Embryonic facial prominence (tissue), 1 donor: Measurements from ENCODE around the gene MMP15.
"Not testable (repeated sequence)": the region's sequence is repeated elsewhere in the genome, so short reads cannot be mapped to it uniquely, and the experiment has no call there.

Source experiments
- DNase-seq: peaks from one replicate; pipeline ENCODE4 v3.0.0-alpha.2; 2016; ENCODE audit errors: extremely low spot score

Gene MMP15

DNA sequence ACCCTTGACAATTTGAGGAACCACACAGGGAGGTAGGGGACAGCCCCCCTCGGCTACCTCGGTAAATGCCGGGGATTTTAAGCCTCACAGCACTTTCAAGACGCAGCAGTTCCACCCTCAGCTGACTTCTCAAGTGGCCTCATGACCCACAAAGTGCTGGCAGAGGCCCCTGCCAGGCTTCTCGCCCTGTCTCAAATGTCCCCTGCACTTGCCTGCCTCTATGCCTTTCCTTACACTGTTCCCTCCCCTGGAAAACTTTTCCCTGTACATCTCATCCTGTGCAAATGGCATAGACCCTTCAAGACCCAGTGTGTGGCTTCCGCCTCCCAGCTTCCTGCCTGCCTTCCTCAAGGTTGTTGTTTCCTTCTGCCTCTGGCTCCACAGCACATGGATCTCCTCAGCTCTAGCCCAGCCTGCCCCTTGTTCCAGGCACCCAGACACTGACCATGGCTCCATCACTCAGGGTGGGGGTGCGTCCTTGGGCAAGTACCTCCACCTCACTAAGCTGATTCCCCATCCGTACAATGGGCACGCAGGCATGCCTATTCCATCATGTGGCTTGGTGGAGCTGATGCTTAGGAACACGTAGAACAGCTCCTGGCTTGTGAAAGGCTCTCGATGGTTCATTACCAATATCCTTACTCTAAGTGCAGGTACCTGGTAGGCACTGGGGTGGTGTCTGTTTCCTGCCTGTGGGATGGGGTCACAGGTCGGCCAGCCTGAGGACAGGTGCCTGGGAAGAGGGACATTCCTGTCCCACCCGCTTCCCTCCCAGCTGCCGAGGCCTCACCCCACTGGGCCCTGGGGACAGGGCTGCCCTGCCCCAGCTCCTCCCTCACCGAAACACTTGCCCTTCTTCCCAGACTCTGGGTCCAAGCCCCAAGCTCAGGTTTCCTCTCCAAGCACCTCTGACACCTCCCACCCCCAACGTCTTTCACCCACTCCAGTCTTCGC lies 24.0 kb downstream of the MMP15 start:
- DNase-seq = no peak

DNA sequence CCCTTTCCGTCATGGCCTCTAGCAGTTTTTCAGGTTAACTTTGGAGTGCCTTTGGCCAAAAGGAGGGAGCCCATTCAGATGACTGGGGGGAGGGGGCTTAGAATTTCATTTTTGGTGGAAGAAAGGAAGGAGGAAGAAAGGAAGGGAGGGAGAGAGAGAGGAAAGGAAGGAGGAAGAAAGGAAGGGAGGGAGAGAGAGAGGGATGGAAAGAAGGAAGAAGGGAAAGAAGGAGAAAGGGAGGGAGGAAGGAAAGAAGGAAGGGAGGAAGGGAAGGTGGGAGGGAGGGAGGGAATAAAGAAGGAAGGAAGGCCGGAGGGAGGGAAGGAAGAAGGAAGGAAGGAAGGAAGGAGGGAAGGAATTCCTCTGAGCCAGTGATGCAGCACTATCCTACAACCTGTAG lies 25.7 kb downstream of the MMP15 start:
- DNase-seq = no peak

DNA sequence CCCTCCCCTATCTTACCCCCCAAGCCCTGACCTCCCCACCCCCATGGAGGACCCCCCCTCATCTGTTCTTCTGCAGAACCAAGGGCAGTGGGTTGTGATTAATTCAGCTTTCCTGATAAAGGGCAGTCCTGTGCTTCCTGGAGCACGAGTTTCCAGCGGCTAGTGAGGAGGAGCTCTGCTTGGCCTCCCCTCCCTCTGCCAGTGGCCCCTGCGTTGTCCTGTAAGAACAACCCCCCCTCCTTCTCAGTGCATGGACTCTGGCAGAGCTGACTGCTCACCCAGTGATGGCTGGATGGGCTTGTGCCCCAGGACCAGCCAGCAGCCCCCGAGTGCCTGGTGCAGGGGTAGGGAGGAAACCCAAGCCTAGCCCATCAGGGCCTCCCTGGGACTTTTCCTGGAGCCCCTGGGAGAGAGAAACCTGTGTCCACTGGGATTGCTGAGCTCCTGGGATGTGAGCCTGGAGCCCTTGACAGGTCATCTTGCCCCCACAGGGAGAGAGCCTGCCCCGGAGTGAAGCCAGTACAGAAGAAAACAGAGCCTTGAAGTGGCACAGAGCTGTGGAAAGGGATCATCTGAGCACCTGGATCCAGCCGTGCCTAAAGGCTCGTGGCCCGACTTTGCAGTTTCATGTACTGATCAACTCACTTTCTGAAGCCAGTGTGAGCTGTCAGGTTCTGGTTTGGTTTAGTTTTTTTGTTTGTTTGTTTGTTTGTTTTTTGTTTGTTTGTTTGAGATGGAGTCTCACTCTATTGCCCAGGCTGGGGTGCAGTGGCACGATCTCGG lies 26.5 kb downstream of the MMP15 start:
- no peak for DNase-seq

DNA sequence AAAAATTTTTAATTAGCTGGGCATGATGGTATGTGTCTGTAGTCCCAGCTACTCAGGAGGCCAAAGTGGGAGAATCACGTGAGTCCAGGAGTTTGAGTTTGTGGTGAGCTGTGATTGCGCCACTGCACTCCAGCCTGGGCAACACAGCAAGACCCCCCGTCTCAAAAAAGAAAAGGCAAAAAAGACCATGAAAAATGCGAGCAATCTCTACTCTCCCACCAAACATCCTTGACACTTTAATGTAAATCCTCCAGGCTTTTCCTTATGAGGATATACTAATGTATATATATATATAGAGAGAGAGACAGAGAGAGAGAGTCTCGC lies 28.1 kb downstream of the MMP15 start:
- DNase-seq = no peak

DNA sequence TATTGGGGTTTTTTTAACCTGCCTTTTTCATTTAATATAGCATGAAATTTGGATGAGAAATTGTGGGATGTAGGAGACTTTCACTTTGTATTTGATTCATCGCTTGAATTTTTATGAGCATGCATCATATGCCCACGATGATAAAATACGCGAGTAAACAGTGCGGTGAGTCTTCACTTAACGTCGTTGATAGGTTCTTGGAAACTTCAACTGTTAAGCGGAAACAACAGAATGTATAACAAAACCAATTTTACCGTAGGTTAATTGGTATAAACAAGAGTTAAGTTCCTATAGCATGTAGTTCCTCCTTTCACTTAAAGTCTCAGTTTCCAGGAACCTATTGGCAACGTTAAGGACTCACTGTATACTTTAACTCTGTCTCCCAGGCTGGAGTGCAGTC lies 28.7 kb downstream of the MMP15 start:
- DNase-seq = no peak

DNA sequence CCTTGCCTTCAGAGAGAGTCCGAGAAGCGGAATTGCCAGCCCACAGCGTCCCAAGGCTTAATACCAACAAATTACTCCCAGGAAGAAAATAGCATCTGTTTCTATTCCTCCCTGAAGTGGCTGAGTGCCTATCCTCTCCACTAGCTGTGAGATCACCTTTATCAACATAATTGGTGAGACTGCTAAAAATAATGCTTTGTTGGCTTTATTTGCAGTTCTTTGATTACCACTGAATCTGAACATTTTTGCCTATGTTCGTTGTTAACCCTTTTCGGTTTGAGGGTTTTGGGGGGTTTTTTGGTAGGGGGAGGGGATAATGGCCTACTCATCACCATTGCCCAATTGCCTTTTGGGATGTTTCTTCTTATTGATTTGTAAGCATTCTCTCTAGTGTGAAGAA lies 31.0 kb downstream of the MMP15 start:
- DNase-seq = no peak

DNA sequence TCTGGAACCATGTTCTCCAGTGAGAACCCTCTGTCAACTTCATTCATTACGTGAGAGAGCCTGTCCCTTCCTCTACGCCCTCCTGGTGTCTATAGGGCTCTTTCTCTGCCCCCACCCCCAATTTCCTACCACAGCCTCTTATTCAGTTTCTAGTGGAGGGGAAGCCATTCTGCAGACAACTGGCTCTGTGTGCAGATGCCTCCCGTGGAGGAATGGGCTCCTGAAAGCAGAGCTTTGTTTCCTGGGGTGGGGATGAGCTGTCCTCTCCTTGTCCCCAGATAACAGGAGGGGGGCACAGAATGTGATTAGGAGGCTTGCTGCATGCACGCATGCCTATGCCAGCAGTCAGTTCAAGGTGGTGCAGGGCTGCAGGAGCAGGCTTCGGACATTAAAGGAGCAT lies 31.6 kb downstream of the MMP15 start:
- no peak for DNase-seq

DNA sequence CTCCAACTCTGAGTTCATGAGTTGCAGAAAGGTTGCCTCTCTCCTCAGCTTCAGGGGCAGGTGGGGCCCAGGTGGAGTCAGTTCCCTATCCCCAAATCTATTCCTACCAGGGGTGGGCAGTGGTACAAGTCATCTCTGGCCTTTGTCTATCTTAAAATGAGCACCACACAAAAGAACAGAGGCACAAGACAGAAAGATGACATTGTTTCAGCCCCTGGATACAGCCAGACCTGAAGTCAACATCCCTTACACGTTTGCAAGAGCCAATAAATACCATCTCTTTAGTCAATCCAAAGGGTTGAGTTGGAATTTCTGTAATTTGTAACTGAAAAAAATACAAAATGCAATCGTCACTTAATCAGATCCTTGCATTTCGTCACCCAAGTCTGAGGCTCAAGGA lies 32.2 kb downstream of the MMP15 start:
- DNase-seq = no peak

DNA sequence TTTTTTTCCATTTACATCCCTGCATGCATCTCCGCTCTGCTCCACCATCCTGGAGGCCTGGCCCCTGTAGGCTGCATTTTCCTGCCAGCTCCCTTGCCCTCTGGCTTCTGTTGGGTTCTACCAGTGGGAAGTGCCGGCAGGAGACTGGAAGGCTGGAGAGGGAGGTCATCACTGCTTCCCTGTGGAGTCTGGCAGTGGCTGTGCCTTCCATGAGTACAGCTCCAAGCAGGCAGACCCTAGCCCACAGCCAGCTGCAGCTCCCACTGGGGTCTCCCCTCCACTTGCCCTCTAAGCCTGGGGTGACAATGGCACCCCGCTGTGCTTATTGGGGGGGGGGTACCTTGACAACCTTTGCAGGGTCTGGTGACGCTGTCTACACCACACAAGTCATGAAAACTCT lies 37.3 kb downstream of the MMP15 start:
- DNase-seq = no peak

DNA sequence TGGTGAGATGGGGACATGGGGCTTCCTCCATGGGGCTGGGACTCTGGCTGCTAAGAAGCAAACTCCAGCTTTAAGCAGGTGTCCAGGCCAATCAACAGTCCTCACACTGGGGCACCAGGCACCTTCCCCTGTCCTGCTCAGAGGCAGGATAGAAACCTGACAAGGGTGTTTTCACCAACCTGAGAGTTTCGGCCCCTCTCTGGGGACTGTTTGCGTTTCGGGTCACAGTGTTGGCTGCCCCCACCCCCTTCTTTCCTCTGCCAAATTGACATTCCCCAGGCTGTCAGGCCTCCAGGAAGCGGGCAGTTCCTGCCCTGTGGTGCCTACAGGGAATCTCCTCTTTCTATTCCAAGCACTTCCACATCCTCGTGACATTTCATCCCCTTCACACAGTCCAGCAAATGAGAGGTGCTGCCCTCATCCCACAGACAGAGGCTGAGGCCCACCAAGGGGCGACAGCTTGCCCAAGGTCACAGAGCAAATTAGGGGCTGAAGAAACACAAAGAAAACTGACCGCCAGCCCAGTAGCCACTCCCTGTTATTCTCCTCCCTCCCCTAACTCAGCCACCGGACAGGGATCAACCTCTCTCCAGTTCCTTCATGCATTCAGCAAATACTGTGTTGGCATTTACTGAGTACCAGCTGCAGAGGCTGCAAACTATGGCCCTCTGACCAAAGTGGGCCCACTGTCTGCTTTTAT lies 38.0 kb downstream of the MMP15 start:
- DNase-seq = no peak

DNA sequence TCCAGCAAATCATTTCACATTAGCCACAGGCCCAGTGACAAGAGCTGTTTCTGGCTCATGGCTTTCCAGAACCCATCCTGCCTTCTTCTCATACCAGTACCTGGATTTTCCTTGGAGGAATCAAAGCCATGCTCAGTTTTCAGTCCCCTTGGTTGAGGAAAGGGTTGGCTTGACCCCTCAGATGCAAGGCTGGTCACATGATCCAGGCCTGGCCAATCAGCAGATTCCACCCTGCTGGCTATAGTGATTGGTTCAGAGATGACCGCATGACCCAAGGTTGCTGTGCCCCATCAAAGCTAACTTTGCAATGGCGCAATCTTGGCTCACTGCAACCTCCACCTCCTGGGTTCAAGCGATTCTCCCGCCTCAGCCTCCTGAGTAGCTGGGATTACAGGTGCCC lies 45.0 kb downstream of the MMP15 start:
- no peak for DNase-seq

DNA sequence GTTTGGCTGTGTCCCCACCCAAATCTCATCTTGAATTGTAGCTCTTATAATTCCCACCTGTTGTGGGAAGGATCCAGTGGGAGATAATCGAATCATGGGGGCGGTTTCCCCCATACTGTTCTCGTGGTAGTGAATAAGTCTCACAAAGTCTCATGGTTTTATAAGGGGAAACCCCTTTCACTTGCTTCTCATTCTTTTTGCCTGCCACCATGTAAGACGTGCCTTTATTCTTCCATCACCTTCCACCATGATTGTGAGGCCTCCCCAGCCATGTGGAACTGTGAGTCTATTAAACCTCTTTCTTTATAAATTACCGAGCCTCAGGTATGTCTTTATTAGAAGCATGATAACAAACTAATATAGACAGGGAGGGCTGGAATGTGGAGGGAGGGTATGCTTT lies 46.6 kb downstream of the MMP15 start:
- DNase-seq = not testable (repeated sequence)

DNA sequence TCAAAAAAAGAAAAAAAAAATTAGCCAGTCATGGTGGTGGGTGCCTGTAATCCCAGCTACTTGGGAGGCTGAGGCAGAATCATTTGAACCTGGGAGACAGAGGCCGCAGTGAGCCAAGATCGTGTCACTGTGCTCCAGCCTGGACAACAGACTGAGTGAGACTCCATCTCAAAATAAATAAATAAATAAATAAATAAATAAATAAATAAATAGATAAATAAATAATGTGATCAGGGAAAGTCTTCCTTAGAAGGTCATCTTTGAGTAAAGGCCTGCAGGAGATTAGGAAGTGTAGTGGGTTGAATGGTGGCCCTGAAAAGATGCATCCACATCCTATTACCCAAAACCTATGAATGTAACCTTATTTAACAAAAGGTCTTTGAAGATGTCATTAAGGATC lies 47.5 kb downstream of the MMP15 start:
- not testable (repeated sequence) for DNase-seq

DNA sequence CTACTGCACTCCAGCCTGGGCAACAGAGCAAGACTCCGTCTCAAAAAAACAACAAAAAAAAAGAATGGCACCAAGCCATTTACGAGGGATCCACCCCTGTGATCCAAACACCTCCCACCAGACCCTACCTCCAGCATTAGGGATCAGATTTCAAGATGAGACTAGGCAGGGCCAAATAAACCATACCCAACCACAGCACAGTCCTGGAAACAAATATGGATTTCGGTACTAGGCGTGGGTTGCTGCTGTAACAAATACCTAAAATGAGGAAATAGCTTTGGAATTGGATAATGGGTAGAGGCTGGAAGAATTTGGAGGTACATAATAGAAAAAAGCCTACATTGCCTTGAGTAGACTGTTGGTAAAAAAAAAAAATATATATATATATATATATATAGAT lies 49.1 kb downstream of the MMP15 start:
- no peak for DNase-seq

DNA sequence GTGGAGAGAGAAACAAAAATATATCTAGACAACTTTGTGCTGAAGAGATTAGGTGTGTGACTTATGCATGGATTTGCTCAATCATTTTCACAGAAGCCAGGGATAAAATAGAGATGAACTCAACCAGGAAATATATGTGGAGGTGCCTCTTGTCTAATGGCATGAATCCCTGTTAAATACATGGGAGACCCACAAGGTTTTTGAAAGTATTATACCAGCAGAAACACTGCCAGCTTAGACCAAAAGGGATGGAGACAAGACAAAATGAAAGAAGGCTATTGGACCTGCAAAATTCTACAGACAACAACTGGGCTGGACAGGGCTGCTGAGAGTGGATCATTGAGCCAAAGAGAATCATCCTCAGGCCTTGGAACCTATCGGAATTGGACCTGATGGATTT lies 51.0 kb downstream of the MMP15 start:
- DNase-seq = no peak

DNA sequence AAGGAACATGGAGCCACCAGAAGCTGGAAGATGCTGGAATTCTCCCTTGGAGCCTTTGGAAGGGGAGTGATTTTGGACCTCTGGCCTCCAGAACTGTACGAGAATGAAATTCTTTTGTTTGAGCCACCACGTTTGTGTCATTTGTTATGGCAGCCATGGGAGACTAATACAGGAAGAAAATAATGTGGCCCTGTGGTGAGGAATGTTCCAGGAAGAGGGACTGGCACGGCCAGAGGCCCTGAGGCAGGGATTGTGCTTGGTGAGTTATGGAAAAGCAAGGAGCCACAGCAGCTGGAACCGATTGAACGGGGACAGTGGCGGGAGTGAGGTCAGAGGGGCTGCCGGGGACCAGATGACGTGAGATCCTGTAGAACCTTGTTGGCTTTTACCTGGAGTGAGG lies 52.2 kb downstream of the MMP15 start:
- DNase-seq = no peak

DNA sequence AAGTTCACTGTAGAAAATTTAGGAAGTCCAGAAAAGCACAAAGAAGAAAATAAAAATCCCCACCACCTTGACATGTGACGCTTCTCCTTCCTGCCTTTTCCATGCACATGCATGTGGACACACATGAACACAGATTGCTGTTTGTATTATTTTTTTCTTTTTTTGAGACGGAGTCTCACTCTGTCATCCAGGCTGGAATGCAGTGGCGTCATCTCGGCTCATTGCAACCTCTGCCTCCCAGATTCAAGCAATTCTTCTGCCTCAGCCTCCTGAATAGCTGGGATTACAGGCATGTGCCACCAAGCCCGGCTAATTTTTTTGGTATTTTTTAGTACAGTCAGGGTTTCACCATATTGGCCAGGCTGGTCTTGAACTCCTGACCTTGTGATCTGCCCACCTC lies 55.1 kb downstream of the MMP15 start:
- DNase-seq = not testable (repeated sequence)

DNA sequence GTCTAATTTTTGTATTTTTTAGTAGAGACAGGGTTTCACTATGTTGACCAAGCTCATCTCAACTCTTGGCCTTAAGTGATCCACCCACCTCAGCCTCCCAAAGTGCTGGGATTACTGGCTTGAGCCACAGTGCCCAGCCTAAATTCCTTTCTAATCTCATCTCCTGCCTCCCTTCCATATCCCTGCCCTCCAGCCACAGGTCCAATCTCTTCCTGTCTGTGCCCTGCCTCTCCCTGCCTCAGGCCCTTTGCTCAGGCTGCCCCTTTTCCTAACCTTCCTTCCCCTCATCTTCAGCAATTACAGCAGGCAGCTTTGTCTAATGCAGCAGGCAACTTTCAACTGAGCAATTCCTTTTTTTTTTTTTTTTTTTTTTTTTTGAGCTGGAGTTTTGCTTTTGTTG lies 56.8 kb downstream of the MMP15 start:
- no peak for DNase-seq

DNA sequence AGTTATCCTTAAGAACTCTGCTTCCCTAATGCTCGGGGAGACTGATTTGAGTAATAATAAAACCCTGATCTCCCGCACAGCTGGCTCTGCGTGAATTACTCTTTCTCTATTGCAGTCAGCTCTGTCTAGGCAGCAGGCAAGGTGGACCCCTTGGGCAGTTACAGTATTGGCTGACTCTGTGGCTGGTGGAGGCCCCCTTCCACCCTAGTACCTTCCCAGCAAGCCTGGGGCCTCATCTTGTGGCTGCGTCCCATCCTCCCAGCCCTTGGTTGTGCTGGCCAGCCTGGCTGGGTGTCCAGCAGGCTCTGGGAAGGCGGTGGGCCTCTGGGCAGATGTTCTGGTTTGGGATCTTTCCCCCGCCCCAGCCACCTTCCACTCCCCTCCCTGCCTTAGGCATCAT lies 59.1 kb downstream of the MMP15 start:
- DNase-seq = no peak

DNA sequence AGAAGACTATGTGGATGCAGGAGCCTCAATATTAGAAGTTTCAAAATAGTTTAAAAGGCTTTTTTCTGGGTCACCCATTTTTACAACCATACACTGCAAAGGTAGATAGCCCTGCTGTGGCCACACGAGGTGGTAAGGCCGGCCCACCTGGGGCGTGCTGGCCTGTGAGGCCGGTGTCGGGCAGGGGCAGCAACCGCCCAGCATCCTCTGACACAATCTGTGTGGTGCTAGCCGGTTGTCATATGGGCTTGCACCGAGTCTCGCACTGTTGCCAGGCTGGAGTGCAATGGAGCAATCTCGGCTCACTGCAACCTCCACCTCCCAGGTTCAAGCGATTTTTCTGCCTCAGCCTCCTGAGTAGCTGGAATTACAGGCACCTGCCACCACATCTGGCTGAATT lies 59.6 kb downstream of the MMP15 start:
- DNase-seq = no peak

DNA sequence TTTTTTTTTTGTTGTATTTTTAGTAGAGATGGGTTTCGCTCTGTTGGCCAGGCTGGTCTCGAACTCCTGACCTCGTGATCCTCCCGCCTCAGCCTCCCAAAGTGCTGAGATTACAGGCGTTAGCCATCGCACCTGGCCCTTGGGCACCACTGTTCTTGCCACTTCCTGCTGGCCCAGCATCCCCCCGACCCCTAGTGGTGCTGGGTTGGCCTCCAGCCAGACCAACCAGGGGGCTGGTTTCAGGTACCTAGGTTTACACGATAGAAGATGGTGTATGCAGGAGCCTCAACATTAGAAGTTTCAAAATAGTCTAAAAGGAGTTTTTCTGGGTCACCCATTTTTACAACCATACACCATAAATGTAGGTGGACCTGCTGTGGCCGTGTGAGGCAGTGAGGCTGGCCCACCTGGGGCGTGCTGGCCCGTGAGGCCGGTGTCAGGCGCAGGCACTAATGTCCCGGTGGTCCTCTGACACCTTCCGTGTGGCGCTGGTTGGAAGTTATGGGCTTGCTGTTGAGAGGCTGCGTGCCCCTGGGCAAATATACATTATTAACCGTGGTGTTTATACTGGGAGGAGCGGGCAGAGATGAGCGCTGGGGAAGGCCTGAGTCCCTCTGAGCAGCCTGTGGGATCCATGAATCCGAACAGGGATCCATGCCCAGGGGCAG lies 60.2 kb downstream of the MMP15 start:
- no peak for DNase-seq
